Loucy (cell line): ENCODE results near the gene HEPACAM.

ENCODE experiments used
- H2AFZ ChIP-seq: fragments of 200-600 bp; sonication (generic); 2 replicates; pipeline ENCODE4 v1.6.0; 2016; ENCODE audit warnings: antibody characterized with exemption, mild to moderate bottlenecking, low read length, moderate library complexity
- H3F3A ChIP-seq: fragments of 200-600 bp; 2 replicates; pipeline ENCODE4 v1.6.0; 2016; ENCODE audit warnings: antibody characterized with exemption, low read depth, mild to moderate bottlenecking
- H3K27me3 ChIP-seq: fragments of 200-600 bp; sonication (generic); 2 replicates; pipeline ENCODE4 v1.6.1; 2014; ENCODE audit warnings: low read length, mild to moderate bottlenecking; ENCODE audit not compliant: insufficient read depth, poor library complexity, severe bottlenecking
- H3K36me3 ChIP-seq: fragments of 200-600 bp; sonication (generic); 2 replicates; pipeline ENCODE4 v1.6.1; 2016; ENCODE audit warnings: low read length; ENCODE audit not compliant: insufficient read depth
- H3K4me1 ChIP-seq: fragments of 200-600 bp; sonication (generic); 2 replicates; pipeline ENCODE4 v1.5.1; 2014; ENCODE audit warnings: low read length, mild to moderate bottlenecking; ENCODE audit not compliant: insufficient read depth, poor library complexity, severe bottlenecking
- H3K4me2 ChIP-seq: fragments of 200-600 bp; sonication (generic); 2 replicates; pipeline ENCODE4 v1.6.0; 2014; ENCODE audit warnings: antibody characterized with exemption, low read length, low read depth, mild to moderate bottlenecking; ENCODE audit not compliant: poor library complexity, severe bottlenecking
- H3K4me3 ChIP-seq: fragments of 200-600 bp; sonication (generic); 2 replicates; pipeline ENCODE4 v1.5.1; 2014; ENCODE audit warnings: low read length, mild to moderate bottlenecking, mixed read lengths; ENCODE audit not compliant: poor library complexity, severe bottlenecking
- H3K79me2 ChIP-seq: fragments of 200-600 bp; sonication (generic); 2 replicates; pipeline ENCODE4 v1.6.1; 2014; ENCODE audit warnings: low read length; ENCODE audit not compliant: insufficient read depth
- H3K9ac ChIP-seq: fragments of 200-600 bp; sonication (generic); 2 replicates; pipeline ENCODE4 v1.6.0; 2014; ENCODE audit warnings: mild to moderate bottlenecking, low read depth, low read length, moderate library complexity; ENCODE audit not compliant: poor library complexity, severe bottlenecking
- H3K9me2 ChIP-seq: fragments of 200-600 bp; sonication (generic); replicated peaks from 2 replicates; pipeline ENCODE4 v1.6.1; 2016; ENCODE audit warnings: low read depth, low read length, mixed read lengths
- H3K9me3 ChIP-seq: fragments of 200-600 bp; sonication (generic); 2 replicates; pipeline ENCODE4 v1.6.1; 2014; ENCODE audit warnings: mild to moderate bottlenecking, antibody characterized with exemption, low read length, low read depth; ENCODE audit not compliant: insufficient read depth
- H4K20me1 ChIP-seq: fragments of 200-600 bp; sonication (generic); 2 replicates; pipeline ENCODE4 v1.6.0; 2014; ENCODE audit warnings: antibody characterized with exemption, low read length, mild to moderate bottlenecking; ENCODE audit not compliant: insufficient read depth, poor library complexity, severe bottlenecking
- EZH2phosphoT487 ChIP-seq: fragments of 200-600 bp; IDR thresholded peaks from 2 replicates; pipeline ENCODE4 v1.6.1; 2018; ENCODE audit warnings: antibody characterized with exemption, mild to moderate bottlenecking, moderate library complexity, borderline replicate concordance
- TF ChIP-seq, protein P1 (sequence below): fragments of 200-600 bp; sonication (generic); conservative IDR thresholded peaks from 2 replicates; pipeline ENCODE4 v1.5.1; 2014; ENCODE audit warnings: mild to moderate bottlenecking, antibody characterized with exemption, low read length

The HEPACAM gene

DNA sequence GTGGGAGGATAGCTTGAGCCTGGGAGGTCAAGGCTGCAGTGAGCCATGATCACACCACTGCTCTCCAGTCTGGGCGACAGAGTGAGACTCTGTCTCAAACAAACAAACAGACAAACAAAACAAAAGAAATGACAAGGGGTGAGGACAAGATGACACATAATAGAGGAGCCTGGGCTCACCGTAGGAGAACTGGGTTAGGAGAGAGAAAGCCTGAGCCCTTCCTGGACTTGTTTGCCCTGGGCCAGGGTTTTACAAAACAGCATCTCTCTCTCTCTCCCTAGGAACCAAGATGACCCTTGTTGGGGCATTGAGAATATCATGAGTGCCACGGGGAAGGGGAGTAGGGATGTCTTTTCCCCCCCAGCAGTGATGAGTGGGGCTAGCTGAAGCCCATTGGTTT, 54.9 kb downstream of the HEPACAM start:
- Histone ChIP-seq H3K9me2 (no peaks in the 10 kb centered on the region), H3K4me3 (no peak overlapping the region), H3K36me3 (no peaks in the 10 kb centered on the region), H3K4me1 (peaks cover 9% of the 10 kb centered on the region), H3K9ac (no peak overlapping the region), H3K9me3 (no peaks in the 10 kb centered on the region), H3K79me2 (no peaks in the 10 kb centered on the region), H3F3A (no peaks in the 10 kb centered on the region), H3K27me3 (no peaks in the 10 kb centered on the region), H3K4me2 (no peak overlapping the region), H4K20me1 (no peaks in the 10 kb centered on the region), H2AFZ (no peak overlapping the region)
- TF ChIP-seq, protein P1, sequence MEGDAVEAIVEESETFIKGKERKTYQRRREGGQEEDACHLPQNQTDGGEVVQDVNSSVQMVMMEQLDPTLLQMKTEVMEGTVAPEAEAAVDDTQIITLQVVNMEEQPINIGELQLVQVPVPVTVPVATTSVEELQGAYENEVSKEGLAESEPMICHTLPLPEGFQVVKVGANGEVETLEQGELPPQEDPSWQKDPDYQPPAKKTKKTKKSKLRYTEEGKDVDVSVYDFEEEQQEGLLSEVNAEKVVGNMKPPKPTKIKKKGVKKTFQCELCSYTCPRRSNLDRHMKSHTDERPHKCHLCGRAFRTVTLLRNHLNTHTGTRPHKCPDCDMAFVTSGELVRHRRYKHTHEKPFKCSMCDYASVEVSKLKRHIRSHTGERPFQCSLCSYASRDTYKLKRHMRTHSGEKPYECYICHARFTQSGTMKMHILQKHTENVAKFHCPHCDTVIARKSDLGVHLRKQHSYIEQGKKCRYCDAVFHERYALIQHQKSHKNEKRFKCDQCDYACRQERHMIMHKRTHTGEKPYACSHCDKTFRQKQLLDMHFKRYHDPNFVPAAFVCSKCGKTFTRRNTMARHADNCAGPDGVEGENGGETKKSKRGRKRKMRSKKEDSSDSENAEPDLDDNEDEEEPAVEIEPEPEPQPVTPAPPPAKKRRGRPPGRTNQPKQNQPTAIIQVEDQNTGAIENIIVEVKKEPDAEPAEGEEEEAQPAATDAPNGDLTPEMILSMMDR = no peak
- no peak for TF ChIP-seq EZH2phosphoT487

GRCh38 chr11:124880290-124880611, 55.6 kb downstream of the HEPACAM start:
- Histone ChIP-seq H3K4me3 (no peak overlapping the region), H3K79me2 (no peaks in the 10 kb centered on the region), H4K20me1 (no peaks in the 10 kb centered on the region), H3K9me3 (no peaks in the 10 kb centered on the region), H3K36me3 (no peaks in the 10 kb centered on the region), H3K9me2 (no peaks in the 10 kb centered on the region), H3K9ac (no peak overlapping the region), H2AFZ (no peak overlapping the region), H3K4me2 (peak overlapping the region; percentile 13), H3K27me3 (no peaks in the 10 kb centered on the region), H3K4me1 (peaks cover 15% of the 10 kb centered on the region), H3F3A (no peaks in the 10 kb centered on the region)
- no peak for TF ChIP-seq EZH2phosphoT487
- TF ChIP-seq, protein P1 = no peak

DNA sequence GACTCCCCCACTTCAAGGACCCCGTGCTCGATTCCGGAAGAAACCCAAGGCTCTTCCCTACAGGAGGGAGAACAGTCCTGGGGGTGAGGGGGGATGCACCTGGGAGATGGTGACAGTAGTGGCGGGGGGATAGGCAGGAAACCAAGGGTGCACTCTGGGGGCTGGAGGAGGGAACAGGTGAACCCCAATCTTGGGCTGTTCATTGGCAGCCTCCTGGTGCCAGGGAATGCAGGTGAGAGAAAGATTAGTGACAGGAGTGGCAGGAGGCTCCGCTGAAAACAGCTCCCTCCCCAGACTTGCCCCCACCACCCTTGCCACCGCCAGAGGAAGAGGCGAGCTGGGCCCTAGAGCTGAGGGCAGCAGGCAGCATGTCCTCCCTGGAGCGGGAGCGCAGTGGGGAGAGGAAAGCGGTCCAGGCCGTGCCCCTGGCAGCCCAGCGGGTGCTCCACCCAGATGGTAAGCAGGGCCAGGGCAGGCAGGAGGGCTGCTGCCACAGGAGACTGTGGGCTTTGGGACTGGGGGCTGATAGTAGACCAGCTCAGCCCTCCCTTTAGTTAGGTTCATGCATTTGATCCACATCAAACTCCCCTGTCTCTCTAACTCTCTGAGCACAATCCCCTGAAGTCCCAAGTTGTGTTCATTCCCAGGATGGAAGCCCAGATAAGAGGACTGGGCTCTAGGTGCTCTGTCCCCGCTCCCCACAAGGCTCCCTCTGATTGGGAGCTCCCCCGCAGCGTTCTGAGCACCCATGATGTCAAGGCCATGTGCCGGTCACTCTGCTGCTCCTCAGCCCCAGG, 56.2 kb downstream of the HEPACAM start:
- Histone ChIP-seq H3K9me2 (no peaks in the 10 kb centered on the region), H3K79me2 (no peaks in the 10 kb centered on the region), H3K27me3 (no peaks in the 10 kb centered on the region), H2AFZ (no peak overlapping the region), H3K9ac (no peak overlapping the region), H3K4me2 (peak overlapping the region; percentile 13), H3F3A (no peaks in the 10 kb centered on the region), H3K9me3 (no peaks in the 10 kb centered on the region), H3K4me3 (no peak overlapping the region), H4K20me1 (no peaks in the 10 kb centered on the region), H3K4me1 (peaks cover 15% of the 10 kb centered on the region), H3K36me3 (no peaks in the 10 kb centered on the region)
- no peak for TF ChIP-seq EZH2phosphoT487
- TF ChIP-seq, protein P1 = no peak
